OCI-LY1 (cell line): ENCODE measurements around the gene BMPR1B.

ENCODE experiments used
- CTCF ChIP-seq: fragments of 200-600 bp; sonication (generic), shearing (Covaris generic); IDR thresholded peaks from 2 replicates; pipeline ENCODE4 v1.5.1; 2017; ENCODE audit warnings: mild to moderate bottlenecking, antibody characterized with exemption, low read length, moderate library complexity, mixed read lengths
- EZH2 ChIP-seq: fragments of 200-600 bp; sonication (generic), shearing (Covaris generic); IDR thresholded peaks from 2 replicates; pipeline ENCODE4 v1.8.0; 2017; ENCODE audit warnings: borderline replicate concordance, mixed run types, mild to moderate bottlenecking, antibody characterized with exemption, low read length, moderate library complexity, mixed read lengths

- TF ChIP-seq CTCF: no peak
- no peak for TF ChIP-seq EZH2
Measured at GRCh38 chr4:94722748-94723147, 35.0 kb upstream of the BMPR1B start.
